Measurements from ENCODE around the gene TOP2B.

TOP2B gene

DNA sequence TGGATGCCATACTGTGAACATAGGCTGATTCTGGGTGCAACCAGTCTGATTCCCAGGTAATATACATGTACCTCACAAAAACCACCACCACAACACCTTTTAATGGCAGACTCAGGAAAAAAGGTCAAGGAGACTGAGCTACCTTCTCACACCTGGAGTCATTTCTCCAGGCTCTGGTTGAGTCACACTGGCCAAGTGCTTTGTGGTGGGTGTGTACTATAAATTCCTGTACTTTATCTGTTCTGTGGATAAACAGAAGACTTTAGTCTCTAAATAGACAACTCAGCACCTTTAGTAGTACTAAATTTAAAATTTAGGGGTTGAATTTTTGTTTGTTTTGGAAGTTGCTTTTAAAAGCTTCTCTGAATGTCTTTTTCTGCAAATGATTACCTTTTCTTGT is 46.7 kb downstream of the TOP2B start:
- DNase-seq: no peak

DNA sequence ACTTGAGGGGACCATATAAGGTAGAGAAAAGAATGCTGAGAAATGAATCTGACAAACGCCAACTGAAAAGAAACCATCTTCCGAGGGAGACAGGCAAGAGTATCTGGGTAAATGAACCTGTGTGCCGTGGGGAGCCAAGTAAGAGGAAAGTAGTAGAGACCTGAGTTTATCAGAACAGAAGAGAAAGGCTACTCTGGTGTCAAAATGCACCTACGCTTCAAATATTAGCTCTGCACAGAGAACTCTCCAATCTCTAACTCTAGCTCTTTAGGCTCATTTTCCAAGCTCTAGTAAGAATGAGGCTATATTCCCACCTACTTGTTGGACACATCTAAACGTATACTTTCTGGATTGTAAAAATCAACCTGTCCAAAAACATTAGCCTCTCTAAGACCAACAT is 53.5 kb downstream of the TOP2B start:
- no peak for DNase-seq

DNA sequence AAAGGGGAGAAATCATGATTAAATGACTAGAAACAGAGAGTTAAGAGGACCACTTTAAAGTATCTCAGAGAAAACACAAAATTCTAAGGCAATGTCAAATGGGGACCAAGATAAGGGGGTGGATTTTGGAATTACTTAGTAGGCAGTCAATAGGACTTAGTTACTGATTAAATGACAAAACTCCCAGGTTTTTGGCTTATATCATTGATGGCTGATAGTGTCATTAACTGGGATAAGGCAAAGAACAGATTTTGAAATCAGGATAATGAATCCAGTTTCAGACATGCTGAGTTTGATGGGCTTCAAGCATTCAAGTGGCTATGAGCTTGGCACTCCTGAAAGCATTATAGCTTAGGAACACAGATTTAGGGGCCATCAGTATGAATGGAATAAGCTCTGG is 53.9 kb downstream of the TOP2B start:
- no peak for DNase-seq

DNA sequence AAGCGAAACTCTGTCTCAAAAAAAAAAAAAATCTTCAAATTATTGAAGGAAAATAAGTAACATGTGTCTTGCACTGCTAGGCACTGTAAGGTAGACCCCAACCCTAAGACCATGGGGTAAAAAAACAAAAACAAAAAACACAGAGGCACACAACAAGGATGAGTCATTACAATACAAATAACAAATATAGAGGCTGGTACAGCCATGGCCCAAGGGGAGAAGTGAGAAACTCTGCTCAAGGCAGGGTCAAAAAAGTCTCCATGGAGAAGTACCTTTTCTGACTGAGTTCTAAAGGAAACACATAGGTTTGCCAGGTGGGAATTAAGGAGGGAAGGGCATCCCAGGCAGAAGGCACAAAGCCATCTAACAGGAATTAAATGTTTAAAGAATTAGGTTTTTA is 54.5 kb downstream of the TOP2B start:
- no peak for DNase-seq

DNA sequence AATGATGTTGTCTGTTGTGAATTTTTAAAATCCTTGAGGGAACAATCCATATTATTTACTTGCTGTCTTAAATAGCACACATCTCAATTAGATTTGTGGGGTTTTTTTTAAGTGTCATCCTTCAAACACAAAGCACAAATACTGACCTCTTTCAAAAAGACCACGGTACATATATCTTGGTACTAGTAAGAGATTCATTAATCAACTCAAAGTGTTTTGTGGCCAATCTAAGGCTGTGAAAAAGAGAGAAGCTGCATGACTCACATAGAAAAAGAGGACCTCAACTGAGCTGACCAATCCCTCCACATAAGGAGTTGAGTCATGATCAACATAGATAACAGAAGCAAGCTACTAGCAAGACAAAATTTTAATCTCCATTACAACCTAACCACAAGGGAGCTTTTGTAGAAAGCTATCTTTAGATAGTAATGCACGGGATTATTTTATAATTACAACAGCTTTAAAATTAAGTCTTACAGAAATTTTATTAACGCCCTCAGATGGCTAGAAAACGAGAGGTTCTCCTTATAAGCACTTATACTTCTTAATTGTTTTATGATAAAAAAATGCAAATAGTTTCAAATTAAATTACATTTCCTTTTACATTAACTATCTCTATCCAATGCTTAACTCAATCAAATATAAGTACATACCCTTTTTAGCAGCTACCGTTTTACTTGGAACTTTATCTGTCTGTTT is 60.5 kb downstream of the TOP2B start:
- no peak for DNase-seq

DNA sequence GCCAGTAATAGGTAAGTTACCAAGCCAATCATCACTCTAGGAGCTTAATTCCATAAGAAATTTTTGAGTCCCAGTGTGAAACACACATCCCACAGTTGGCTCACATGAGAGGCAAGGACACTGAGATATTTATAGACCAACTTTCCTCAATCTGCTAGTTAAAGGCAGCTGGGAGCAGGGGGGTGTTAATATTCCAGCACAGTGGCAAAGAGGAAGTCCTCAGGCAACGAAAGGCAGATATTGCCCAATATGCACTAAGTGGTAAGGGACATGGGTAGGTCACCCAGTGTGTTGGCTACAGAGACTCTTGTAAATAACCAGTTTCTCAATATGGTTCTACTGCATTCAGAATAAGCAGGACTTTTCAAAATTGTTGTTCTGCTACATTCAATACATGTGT is 61.0 kb downstream of the TOP2B start:
- DNase-seq: no peak

DNA sequence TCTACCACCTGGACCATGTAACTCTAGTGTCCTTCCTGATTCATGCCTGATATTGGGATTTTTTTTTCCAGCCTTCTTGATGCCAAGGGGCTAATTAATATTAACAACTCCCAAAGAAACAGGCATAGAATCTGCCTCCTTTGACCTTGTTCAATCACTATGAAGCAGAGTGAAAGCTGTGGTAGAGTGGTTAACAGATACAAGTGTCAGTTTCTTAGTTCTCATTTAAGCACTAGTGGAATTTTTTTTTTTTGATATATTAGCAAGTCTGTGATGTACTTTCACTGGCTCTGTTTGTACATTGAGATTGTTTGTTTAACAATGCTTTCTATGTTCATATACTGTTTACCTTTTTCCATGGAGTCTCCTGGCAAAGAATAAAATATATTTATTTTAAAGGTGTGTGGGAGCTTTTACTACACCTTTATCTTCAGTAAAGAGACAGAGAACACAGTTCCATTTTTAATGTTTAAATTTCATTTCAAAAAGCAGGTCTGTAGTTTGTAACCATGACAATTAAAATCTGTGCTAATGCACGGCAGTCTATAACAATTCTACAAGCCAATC is 67.1 kb downstream of the TOP2B start:
- no peak for DNase-seq

DNA sequence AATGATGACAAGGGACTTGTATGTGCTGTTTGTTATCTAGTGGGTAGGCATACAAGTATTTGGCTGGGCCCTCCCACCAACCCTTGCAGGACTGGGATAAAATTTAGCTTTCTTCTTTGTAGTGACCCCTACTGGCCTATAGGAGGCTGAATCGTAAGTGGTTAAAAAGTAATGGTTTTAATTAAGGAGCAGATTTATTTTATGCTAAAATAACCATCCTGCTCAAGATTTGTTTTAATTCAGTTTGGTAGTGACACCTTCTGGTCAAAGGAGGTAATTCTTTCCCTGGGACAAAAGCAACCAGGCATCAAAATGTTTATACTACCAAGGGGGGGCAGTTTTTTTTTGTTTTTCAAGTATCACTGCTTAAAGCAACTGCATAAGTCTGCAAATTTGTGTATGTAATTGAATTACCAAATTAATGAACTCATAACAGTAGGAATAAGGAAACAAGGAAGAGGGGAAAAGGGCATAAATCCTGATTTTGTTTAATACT is 70.7 kb downstream of the TOP2B start:
- no peak for DNase-seq

DNA sequence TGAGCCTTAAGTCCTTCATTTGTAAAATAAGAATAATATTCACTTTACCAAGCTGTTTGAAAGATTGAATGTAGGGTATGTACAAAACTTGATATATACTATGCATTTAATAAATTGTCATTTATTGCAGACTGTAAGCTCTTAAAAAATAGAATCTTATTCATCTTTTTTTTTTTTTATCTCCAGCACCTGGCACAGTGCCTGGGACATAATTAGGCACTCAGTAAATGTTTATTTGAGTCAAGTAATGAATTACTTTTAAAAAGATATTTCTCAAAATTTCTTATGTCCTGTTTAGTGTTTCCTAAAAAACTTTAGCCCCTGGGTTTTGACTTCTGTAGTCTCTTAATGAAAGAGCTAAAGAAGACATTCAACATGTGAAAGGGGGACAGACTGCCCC is 71.7 kb downstream of the TOP2B start:
- no peak for DNase-seq

DNA sequence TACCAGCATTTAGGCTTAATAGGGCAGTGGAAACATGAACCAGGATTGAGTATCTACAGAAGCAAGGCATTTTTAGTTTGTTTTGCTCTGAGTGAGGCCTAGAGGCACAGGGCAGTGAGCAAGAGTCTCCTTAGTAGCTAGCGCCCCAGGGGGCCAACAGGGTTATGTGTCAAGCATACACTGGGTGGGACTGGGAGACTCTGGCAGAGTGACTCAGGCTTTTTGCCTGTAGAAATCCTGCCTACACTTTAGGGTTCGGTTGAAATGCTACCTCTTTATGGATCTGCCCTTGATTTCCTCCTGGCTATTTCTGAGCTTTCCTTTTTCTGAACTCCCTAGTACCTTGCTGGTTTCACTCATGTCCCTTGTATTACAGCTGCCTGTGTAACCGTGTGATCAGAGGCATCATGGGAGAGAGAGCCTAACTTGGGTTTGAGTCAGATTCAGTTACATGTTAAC is 72.2 kb downstream of the TOP2B start:
- DNase-seq: no peak

DNA sequence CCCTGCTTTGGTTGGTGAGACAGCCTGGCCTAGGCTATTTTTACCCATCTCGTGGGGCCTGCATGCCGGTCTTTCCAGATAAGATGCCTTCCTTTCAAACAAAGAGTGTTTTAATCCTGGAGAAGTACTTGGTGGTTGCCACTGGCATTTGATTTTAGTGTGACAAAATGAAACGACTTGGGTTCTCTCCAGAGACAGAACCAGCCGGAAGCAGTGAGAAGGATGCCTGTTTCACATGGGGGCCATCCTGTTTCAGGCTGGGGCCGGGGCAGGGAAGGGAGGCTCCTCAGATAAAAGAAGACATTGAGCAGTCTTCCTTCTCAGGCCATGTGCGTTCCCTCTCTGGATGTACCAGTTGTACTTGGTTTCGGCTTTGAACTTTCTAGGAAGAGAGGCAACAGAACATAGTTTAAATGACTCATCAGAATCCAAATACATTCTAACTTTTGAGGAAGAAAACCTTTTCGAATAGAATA is 74.9 kb downstream of the TOP2B start:
- no peak for DNase-seq

DNA sequence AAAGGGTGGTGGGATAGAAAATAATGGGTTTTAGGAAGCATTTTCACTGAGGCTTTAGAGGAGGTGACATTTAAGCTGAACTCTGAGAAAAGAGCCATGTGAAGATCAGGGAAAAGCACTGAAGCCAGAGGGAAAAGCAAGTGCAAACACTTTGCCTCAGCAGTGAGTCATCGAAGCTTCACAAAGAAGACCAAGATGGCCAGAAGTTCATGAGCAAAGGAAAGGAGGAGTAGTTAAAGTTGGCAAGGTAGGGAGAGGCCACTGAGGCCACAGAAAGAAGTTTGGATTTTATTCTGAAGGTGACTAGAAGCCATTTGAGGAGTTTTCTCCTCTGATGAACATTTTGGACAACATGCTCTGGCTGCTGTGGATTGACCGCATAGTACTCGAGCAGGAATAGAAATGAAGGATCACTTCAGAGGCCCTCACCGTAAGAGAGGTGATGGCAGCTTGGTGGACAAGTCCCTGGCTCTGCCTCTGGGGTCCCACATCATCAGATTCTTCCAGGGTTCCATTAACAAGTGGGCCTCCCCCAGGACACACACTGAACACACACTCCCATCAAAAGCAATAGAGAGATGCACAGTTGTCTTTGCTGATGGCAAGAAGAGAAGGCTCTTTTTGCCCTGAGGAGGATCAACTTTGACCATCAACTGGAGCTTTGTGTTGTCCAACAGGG is 75.5 kb downstream of the TOP2B start:
- no peak for DNase-seq

DNA sequence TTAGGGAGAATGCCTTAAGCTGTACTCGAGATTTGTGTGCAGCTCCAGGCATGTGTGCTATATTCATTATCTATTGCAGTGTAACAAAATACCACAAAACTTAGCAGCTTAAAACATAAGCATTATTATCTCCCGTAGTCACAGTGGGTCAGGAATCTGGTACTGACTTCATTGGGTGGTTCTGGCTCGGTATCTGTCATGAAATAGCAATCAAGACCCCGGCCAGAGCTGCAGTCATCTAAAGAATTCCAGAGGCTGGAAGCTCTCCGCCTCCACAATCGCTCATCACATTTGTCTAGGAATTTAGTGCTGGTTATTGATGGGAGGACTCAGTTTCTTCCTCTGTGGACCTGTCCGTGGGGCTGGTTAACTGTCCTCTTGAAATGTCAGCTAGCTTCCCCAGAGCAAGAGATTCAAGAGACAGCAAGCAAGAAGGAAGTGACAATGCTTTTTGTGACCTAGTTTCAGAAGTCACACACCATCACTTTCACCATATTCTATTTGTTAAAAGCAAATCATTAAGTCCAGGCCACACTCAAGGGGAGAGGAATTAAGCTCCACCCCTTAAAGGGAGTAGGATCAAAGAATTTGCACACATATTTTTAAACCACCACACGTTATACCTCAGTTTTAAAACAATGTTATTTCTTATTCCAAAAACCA is 76.1 kb downstream of the TOP2B start:
- DNase-seq: no peak

DNA sequence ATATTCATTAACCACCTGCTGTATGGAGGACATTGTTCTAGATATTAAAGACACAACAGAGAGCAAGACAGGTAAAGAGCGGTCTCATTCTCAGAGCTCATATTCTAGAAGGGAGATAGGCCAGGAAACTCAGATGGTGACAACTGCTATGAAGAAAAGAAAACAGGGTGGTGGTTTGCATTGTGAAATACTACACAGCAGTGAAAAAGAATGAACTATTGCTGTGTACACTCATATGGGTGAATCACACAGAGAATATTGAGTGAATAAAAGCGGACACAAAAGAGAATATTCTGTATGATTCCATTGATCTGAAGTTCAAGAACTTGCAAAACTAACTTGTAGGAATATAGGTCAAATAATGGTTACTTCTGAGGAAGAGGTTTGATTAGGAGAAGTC is 76.7 kb downstream of the TOP2B start:
- no peak for DNase-seq

DNA sequence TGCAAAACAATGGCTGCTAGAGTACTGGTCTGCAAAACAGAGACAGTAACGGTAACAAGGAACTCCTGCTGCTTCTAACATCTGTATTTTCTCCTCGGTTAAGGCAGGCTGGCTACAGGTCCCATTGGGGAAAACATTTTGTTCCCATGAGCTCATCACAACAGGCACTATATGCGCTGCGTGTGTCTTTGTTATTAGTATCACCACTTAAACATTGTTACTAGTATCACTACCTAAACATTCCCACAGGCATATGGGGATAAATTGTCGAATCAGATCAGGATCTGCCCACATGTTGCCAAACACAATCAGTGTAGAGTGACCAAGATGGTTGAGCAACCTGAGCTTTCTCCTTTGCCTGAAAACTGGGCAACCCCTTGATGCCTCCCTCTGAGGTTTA is 77.2 kb downstream of the TOP2B start:
- no peak for DNase-seq

DNA sequence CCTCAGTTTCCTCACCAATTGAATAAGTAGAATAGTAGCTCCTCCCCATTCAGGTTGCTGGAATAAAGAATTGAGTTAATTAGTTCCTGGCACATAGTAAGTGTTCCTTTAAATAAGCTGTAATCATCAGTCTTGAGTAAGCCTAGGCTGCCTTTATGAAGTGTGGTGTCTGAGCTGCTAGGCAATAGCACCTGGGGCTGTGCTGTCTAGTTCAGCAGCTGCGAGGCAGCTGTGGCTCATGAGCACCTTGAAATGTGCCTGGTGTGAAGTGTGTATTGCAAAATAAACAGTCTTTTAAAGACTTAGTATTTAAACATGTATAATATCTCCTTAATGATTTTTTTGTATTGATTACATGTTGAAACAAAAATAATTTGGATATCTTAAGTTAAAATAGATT is 77.6 kb downstream of the TOP2B start:
- DNase-seq: no peak

DNA sequence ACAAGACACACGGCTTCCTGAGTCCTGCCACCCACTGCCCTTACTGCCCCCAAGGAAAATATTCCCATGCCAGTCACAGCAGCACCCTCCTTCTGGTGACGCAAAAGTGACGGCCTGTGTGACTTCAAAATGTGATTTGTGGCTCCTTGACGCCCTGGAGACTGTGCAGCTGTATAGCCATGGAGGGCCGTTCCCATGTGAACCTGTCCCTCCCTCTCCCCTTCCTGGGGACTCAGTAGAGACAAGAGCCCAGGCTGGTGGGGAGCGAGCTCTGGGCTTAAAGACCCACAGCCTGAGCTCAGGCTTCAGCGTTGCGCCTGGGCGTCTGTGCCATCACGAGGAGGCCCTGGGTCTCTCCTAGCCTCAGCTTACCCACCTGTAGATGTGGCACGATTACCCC is 78.2 kb downstream of the TOP2B start:
- no peak for DNase-seq

DNA sequence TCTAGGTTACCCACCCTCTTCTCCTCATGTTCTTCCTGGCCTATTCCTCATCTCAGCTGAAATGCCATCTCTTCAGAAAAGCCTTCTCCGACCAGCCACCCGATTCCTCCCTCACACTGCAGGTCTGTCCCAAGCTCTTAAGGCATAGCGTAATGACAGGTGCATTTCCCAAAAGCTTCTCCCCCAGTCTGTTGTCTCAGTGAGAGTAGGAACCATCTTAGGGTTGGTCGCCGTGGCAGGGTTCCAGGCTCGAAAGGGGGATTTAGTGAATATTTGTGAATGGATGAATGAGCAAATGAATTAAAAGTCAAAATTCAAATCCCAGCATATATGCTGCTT is 78.6 kb downstream of the TOP2B start:
- no peak for DNase-seq

DNA sequence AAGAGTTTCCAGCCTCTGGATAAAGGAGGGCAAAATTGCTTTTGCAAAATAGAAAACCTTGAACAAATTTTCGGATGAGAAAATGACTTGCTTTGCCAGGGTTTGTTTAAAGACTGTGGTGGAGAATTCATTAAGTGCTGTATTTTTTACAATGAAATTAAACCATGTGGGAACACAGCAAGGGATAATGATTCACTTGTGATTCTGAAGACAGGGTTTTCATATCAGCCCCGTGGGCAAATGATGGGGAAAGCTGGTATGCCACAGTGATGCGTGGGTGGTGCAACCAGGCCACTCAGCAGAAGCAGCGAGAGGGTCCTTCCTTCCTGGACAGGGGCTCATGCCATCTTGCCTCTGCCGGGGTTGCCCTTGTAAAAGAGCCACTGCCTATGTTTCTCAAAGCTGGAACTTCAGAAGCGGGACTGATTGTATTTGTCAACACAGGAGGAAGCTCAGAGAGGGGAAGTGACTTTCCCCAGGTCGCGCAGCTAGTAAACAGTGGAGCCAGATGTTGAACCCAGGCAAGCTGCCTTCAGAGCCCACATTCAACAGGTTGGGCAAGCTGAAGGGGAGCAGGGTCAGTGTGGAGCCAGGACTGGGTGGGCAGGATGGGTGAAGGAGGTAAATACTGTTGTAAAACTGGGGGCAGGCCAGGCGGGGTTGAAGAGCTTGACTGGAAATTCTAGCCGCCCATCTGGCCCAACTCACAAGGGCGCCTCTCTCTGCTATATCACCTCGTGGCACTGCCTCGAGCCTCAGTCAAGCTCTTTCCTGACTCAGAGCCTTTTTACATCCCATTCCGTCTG is 79.1 kb downstream of the TOP2B start:
- DNase-seq: no peak

DNA sequence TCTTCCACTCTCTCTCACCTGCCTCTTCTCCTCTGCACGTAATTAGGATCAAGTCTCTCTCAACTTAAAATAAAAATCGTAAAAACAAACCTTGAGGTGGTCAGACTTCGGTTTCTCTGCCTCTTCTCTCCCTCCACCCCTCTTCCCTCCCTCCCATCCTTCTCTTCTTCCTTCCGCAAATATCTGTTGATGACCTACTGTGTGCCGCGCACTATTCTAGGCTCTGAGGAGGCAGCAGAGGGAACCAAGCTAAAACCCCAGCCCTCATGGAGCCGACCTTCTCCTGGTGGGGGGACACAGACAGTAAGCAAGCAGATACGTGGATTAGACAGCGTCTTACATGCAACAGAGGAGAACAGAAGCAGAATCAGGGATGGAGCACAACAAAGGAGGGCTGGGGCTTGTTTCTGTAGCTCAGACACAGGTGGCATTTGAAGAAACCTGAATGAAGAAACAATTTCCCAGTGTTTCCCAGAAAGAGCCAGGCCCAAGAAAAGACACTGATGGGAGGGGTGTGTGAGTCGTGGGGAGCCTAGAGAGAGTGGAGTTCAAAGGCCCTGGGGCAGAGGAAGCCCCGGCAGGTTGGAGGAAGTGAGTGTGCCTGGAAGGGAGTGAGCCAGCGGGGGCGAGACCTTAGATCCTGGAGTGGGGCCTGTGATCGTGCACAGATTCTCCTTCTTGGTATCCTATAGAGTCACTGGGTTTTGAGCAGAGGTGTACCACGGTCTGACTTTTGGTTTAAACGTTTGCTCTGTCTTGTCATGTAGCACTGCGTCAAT is 80.5 kb downstream of the TOP2B start:
- DNase-seq: no peak

DNA sequence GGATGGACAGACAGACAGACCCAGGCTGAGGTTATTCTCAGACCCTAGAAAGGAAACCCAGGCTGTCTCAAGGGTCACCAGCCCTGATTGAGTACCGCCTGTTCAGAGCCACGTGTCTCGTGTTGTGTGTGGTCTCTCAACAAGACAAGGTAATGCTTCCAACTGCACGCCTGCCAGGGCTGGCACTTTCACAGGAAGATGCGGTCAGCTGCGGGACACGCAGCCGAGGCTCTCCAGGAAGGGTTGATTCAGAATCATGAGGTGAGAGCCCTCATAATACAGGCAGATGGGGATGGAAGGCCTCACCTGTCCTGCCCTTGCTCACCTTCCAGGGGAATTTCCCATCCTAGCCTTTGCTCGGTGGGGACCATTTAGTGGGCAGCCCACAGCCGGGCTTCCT is 81.4 kb downstream of the TOP2B start:
- no peak for DNase-seq

DNA sequence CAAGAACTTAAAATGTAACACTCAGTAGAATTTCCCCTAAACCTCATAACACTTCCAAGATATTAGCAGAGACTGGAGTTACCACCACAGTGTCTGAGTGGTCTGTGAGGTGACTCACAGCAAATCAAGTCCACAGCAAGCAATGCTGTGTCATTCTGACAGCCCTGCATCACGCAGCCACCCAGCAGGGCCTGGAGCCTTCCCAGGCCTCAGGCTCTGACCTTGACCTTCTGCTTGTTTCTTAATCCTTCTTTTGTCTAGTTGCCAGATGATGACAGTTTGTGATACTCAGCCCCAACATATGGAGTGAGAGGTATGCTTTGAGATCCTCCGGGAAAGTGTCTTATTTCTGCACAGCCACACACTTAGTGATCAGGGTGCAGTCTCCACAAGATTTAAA is 82.5 kb downstream of the TOP2B start:
- no peak for DNase-seq

All from effector CD8-positive, alpha-beta T cell (primary cell).